AG04450 (cell line): ENCODE data around the gene PIGL. TPM values are rescaled to one million over a fixed set of nuclear protein-coding genes. Genes with fewer than 3 reads are reported as not detected.
"Not testable (repeated sequence)": the region's sequence is repeated elsewhere in the genome, so short reads cannot be mapped to it uniquely, and the experiment has no call there.

ENCODE experiments used
- CTCF ChIA-PET: fragments of 300-600, 350-600 bp; formaldehyde crosslinking; extraction: SDS; loops from one replicate; lab custom pipeline; 2022; ENCODE audit warnings: antibody characterized with exemption, inconsistent platforms; lab: Charles Lee
- POLR2A ChIA-PET: fragments of 350-600 bp; formaldehyde crosslinking; extraction: SDS; loops from one replicate; lab custom pipeline; 2021; ENCODE audit warnings: antibody characterized with exemption, inconsistent platforms; lab: Yijun Ruan, JAX
- DNase-seq: peaks from one replicate; pipeline ENCODE4 v3.0.0-alpha.2; 2011; ENCODE audit warnings: low read depth, low spot score
- H3K27ac ChIP-seq: one replicate; pipeline ENCODE4 v1.5.1; 2012; ENCODE audit warnings: low read depth, low read length, control low read depth
- H3K27me3 ChIP-seq: one replicate; pipeline ENCODE4 v1.6.0; 2012; ENCODE audit warnings: low read length; ENCODE audit not compliant: control insufficient read depth, insufficient read depth
- H3K4me3 ChIP-seq: 2 replicates; pipeline ENCODE4 v1.5.1; 2011; ENCODE audit warnings: mild to moderate bottlenecking, low read depth, low read length, control low read depth
- H3K9me3 ChIP-seq: 2 replicates; pipeline ENCODE4 v1.5.1; 2012; ENCODE audit warnings: low read length; ENCODE audit not compliant: control insufficient read depth, insufficient read depth
- CTCF ChIP-seq: IDR thresholded peaks from 2 replicates; pipeline ENCODE4 v1.5.1; 2011; ENCODE audit warnings: low read depth, low read length, control low read depth, inconsistent platforms
- polyA plus RNA-seq: library from polyadenylated mRNA; depleted of rRNA; stranded (reverse); fragments of >200 nt; gene quantifications from 2 replicates; pipeline ENCODE4 v1.2.3, GENCODE V29; 2011

The PIGL gene
- polyA plus RNA-seq, 1 experiment = 16.5 TPM

- POLR2A ChIA-PET = no interaction called here
- DNase-seq = no peak
- Histone ChIP-seq H3K9me3 (no peaks in the 10 kb centered on the region), H3K27ac (no peak overlapping the region), H3K4me3 (no peak overlapping the region), H3K27me3 (no peaks in the 10 kb centered on the region)
- TF ChIP-seq CTCF = no peak
- CTCF ChIA-PET = interaction anchor here (0.7 to 1.1 kb wide), 3 partner anchors 9 to 175 kb away, joined by 3 to 4 read pairs (median 3); no protein-coding TSS in a partner anchor
These were observed 27.1 kb upstream of the PIGL start for GRCh38 chr17:16189791-16190348.

GRCh38 chr17:16190703-16191360 lies 26.2 kb upstream of the PIGL start:
- H3K27me3 ChIP-seq = no peaks in the 10 kb centered on the region
- H3K4me3 ChIP-seq = no peak overlapping the region
- DNase-seq = no peak
- ChIA-PET CTCF (interaction anchor here (1.1 to 1.2 kb wide), 2 partner anchors 173 to 174 kb away, joined by 3 read pairs; no protein-coding TSS in a partner anchor), POLR2A (no interaction called here)
- TF ChIP-seq CTCF = no peak
- no peaks in the 10 kb centered on the region for H3K9me3 ChIP-seq
- no peak overlapping the region for H3K27ac ChIP-seq

GRCh38 chr17:16191604-16192003 lies 25.4 kb upstream of the PIGL start:
- ChIA-PET CTCF (interaction anchor here (1.2 kb wide), 1 partner anchor 172 kb away, joined by 3 read pairs; no protein-coding TSS in a partner anchor), POLR2A (no interaction called here)
- no peak for TF ChIP-seq CTCF
- no peak overlapping the region for H3K27ac ChIP-seq
- no peak overlapping the region for H3K4me3 ChIP-seq
- no peak for DNase-seq
- no peaks in the 10 kb centered on the region for H3K9me3 ChIP-seq
- H3K27me3 ChIP-seq = no peaks in the 10 kb centered on the region

GRCh38 chr17:16194307-16194835 lies 22.6 kb upstream of the PIGL start:
- DNase-seq, CTCF ChIA-PET: not testable (repeated sequence)

GRCh38 chr17:16197276-16197675 lies 19.7 kb upstream of the PIGL start:
- CTCF ChIA-PET = no interaction called here
- peak overlapping the region; percentile 21 for H3K27ac ChIP-seq
- H3K27me3 ChIP-seq = no peaks in the 10 kb centered on the region
- no peak for DNase-seq
- POLR2A ChIA-PET = interaction anchor here (0.7 kb wide), 2 partner anchors 18 to 53 kb away, joined by 5 to 6 read pairs; partner anchors contain the start of gene NCOR1
- no peak overlapping the region for H3K4me3 ChIP-seq
- TF ChIP-seq CTCF = no peak
- no peaks in the 10 kb centered on the region; the same call in 1 of the 2 replicates for H3K9me3 ChIP-seq

More at GRCh38 chr17:16194307-16194835, 22.6 kb upstream of the PIGL start:
- POLR2A ChIA-PET = interaction anchor here (0.6 kb wide), 1 partner anchor 86 kb away, joined by 3 read pairs; no protein-coding TSS in a partner anchor
- not testable (repeated sequence) for H3K27ac ChIP-seq, H3K27me3 ChIP-seq, H3K4me3 ChIP-seq, H3K9me3 ChIP-seq
